GM20000 (cell line): ENCODE measurements around the gene KDM1B.

Experiments
- DNase-seq: peaks from one replicate; pipeline ENCODE4 v3.0.0; 2012; ENCODE audit warnings: low spot score
- TF ChIP-seq, protein P1 (sequence below): IDR thresholded peaks from 2 replicates; pipeline ENCODE4 v1.5.1; 2012; ENCODE audit warnings: mild to moderate bottlenecking, control low read depth; ENCODE audit errors: extremely low read depth, missing control alignments

KDM1B gene

DNA sequence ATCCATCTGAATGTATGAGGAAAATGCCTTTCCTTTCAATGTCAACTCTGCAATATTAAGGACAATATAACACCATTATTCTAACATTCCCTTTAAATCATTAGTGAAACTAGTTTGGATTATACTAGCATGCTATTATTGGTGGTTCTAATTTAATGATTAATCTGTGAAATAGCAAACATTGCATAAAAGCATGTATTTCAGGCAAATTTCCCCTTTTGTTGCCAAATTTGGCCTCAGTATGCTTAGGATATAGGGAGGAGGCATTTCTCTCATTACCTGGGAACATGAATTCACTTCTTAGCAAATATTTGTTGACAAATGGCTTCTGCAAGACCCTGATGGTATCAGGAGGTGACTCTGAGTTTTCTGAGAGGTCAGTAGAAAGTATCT lies 1.9 kb upstream of the KDM1B start:
- DNase-seq, result no peak
- TF ChIP-seq, protein P1, sequence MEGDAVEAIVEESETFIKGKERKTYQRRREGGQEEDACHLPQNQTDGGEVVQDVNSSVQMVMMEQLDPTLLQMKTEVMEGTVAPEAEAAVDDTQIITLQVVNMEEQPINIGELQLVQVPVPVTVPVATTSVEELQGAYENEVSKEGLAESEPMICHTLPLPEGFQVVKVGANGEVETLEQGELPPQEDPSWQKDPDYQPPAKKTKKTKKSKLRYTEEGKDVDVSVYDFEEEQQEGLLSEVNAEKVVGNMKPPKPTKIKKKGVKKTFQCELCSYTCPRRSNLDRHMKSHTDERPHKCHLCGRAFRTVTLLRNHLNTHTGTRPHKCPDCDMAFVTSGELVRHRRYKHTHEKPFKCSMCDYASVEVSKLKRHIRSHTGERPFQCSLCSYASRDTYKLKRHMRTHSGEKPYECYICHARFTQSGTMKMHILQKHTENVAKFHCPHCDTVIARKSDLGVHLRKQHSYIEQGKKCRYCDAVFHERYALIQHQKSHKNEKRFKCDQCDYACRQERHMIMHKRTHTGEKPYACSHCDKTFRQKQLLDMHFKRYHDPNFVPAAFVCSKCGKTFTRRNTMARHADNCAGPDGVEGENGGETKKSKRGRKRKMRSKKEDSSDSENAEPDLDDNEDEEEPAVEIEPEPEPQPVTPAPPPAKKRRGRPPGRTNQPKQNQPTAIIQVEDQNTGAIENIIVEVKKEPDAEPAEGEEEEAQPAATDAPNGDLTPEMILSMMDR, result no peak

- DNase-seq, result no peak
- TF ChIP-seq, protein P1, result no peak
Observed at GRCh38 chr6:18154507-18155149, 594 bp upstream of the KDM1B start, which contains the start of gene TPMT. TPMT (minus strand) TSS chr6:18155077; CDS start chr6:18149127, 5,950 bp downstream.

DNA sequence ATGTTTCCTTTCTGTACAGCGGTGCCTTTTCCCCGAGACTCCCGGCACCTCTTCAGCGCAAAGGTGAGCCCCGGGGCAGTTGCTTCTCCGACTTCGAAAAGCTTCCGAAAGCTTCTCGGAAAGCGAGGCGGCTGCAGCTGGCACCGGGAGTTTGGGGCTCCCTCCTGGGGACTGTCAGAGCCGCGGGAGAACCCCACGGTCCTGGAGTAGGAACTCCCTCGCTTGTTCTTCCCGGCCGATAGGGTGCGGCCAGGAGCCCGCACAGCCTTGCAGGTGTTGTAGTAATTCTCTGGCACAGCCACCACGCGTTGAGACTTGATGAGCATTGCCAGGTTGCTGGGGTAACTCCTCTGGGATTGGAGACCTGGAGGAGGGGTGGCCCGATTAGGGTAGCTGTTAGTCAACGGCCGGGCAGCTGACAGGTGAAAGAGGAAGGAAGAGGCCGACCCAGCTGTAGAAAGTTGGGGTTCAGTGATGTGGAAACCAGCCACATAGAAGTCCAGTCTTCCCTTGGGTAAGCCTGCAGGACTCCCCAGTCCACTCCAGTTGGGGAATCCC lies 721 bp downstream of the KDM1B start:
- TF ChIP-seq, protein P1, result peak; percentile 15
- DNase-seq, result peak; percentile 67

DNA sequence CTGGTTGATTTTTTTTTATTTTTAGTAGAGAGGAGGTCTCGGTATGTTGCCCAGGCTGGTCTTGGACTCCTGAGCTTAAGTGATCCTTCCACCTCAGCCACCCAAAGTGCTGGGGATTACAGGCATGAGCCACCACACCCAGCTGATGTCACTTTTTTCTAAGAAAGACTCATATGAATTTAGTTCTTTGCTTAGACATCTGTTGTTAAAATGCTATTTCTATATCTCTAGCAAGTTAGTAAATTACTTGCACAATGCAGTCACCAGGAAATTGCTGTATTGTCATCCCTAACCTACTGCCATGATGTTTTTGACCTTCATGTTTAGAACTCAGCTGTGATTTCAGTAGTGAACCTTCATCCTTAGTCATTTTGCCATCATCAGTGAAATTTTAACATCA lies 5.7 kb downstream of the KDM1B start:
- no peak for DNase-seq
- TF ChIP-seq, protein P1, result no peak

DNA sequence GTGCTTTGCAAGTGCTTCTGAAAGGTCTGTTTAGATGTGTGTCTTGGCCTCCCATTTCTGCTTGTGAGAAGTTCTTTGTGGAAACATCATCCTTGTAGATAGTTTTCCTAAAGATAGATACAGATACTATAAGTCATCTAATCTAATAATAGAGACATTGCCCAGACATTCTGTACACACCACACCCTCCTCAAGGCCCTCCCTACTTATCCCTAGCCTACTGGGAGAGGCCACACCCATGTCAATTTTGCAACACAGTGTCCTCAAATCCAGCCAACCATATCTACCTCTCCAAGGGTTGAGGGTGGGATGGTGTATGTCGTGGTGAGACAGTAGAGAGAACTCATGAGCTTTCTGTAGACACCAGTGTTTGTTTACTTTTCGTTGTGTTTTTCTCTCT lies 6.2 kb downstream of the KDM1B start:
- DNase-seq, result no peak
- TF ChIP-seq, protein P1, result no peak

DNA sequence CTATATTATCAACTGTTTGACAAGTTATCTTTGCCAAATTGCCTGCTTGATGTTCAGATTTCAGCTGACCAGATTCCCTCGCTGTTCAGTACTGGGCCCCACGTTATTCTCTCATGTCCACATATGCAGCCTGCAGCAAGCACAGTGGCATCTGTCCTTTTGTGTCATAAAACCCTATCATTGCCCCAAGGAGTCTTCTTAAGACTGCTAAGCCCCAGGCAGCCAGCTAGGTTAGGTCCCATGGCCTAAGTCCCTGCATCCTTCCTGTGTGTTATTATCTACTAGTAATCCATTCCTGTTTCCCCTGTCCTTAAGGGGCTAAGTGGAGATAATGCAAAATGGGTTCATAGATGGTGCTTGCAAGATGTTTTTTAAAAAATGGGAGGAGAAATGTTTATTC lies 7.2 kb downstream of the KDM1B start:
- TF ChIP-seq, protein P1, result no peak
- no peak for DNase-seq

DNA sequence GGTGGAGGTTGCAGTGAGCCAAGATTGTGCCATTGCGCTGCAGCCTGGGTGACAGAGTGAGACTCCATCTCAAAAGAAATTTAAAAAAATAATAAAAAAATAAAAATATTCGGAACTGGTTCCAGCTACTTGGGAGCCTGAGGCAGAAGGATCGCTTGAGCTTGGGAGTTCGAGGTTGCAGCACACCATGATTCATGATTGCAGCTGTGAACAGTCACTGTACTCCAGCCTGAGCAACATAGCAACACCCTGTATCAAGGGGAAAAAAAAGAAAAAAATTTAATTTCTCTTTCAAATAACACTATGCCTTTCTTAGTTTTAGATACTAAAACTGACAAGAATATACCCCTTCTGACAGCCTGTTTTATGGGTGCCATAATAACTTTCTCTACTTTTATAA lies 10.5 kb downstream of the KDM1B start:
- TF ChIP-seq, protein P1, result no peak
- DNase-seq, result no peak
